DOHH2 (cell line): ENCODE results near the gene NID1.

Experiments used
- H3F3A ChIP-seq: fragments of 200-600 bp; sonication (generic), shearing (Covaris generic); 2 replicates; pipeline ENCODE4 v1.6.0; 2016; ENCODE audit warnings: antibody characterized with exemption, mild to moderate bottlenecking; ENCODE audit not compliant: control insufficient read depth, insufficient read depth
- H3K27ac ChIP-seq: fragments of 200-600 bp; sonication (generic); 2 replicates; pipeline ENCODE4 v1.5.1; 2014; ENCODE audit warnings: low read depth, mild to moderate bottlenecking, low read length, moderate library complexity
- H3K27me3 ChIP-seq: fragments of 200-600 bp; sonication (generic); 2 replicates; pipeline ENCODE4 v1.6.1; 2014; ENCODE audit warnings: mild to moderate bottlenecking, low read length, mixed read lengths; ENCODE audit not compliant: control insufficient read depth
- H3K36me3 ChIP-seq: fragments of 200-600 bp; sonication (generic); 2 replicates; pipeline ENCODE4 v1.6.1; 2014; ENCODE audit warnings: mild to moderate bottlenecking, low read length, moderate library complexity, mixed read lengths; ENCODE audit not compliant: control insufficient read depth
- H3K4me1 ChIP-seq: fragments of 200-600 bp; sonication (generic); 2 replicates; pipeline ENCODE4 v1.6.1; 2014; ENCODE audit warnings: mild to moderate bottlenecking, low read length, mixed read lengths; ENCODE audit not compliant: control insufficient read depth
- H3K4me2 ChIP-seq: fragments of 200-600 bp; sonication (generic); 2 replicates; pipeline ENCODE4 v1.6.0; 2014; ENCODE audit warnings: mild to moderate bottlenecking, low read length, moderate library complexity
- H3K4me3 ChIP-seq: fragments of 200-600 bp; sonication (generic); 2 replicates; pipeline ENCODE4 v1.5.1; 2014; ENCODE audit warnings: mild to moderate bottlenecking, low read length, mixed read lengths
- H3K79me2 ChIP-seq: fragments of 200-600 bp; sonication (generic); 2 replicates; pipeline ENCODE4 v1.6.1; 2014; ENCODE audit warnings: mild to moderate bottlenecking, low read length, mixed read lengths; ENCODE audit not compliant: control insufficient read depth
- H3K9me2 ChIP-seq: fragments of 200-600 bp; sonication (generic); replicated peaks from 2 replicates; pipeline ENCODE4 v1.6.1; 2014; ENCODE audit warnings: mild to moderate bottlenecking, low read length, mixed read lengths; ENCODE audit not compliant: control insufficient read depth
- H3K9me3 ChIP-seq: fragments of 200-600 bp; sonication (generic); 2 replicates; pipeline ENCODE4 v1.6.1; 2014; ENCODE audit warnings: antibody characterized with exemption, low read length, mixed read lengths; ENCODE audit not compliant: control insufficient read depth, insufficient read depth
- H4K20me1 ChIP-seq: fragments of 200-600 bp; sonication (generic); 2 replicates; pipeline ENCODE4 v1.6.0; 2014; ENCODE audit warnings: low read depth, mild to moderate bottlenecking, antibody characterized with exemption, low read length, moderate library complexity; ENCODE audit not compliant: control insufficient read depth, insufficient read depth
- EZH2phosphoT487 ChIP-seq: fragments of 200-600 bp; sonication (generic); IDR thresholded peaks from 2 replicates; pipeline ENCODE4 v1.6.1; 2017; ENCODE audit warnings: borderline replicate concordance, mild to moderate bottlenecking, antibody characterized with exemption, low read length, moderate library complexity, mixed read lengths
- TF ChIP-seq, protein P1 (sequence below): fragments of 200-600 bp; sonication (generic); IDR thresholded peaks from one replicate; pipeline ENCODE4 v1.5.1; 2014; ENCODE audit warnings: antibody characterized with exemption, mild to moderate bottlenecking, low read depth, low read length; ENCODE audit not compliant: poor library complexity, severe bottlenecking

Gene NID1

DNA sequence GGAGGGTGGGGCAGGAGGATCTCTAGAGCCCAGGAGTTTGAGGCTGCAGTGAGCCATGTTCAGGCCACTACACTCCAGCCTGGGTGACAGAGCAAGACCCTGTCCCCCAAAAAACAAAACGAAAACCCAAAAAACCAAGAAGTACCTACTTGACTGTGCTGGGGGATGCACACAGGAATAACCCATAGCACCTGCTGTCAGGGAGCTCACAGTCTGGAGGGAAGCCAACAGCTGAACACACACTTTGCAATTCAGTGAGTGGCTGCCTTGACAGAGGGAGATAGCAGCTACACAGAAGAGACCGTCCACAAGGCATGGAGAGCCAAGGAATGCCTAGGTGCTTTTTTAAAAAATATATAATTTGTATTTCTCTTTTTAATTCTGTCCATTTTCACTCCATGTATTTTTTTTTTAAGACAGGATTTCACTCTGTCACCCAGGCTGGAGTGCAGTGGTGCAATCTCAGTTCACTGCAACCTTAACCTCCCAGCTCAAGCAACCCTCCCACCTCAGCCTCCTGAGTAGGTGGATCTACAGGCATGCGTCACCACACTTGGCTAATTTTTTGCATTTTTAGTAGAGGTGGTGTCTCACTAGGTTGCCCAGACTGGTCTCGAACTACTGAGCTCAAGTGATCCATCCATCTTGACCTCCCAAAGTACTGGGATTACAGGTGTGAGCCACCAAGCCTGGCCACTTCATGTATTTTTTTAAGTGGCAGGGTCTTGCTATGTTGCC lies 68.7 kb downstream of the NID1 start:
- TF ChIP-seq, protein P1, sequence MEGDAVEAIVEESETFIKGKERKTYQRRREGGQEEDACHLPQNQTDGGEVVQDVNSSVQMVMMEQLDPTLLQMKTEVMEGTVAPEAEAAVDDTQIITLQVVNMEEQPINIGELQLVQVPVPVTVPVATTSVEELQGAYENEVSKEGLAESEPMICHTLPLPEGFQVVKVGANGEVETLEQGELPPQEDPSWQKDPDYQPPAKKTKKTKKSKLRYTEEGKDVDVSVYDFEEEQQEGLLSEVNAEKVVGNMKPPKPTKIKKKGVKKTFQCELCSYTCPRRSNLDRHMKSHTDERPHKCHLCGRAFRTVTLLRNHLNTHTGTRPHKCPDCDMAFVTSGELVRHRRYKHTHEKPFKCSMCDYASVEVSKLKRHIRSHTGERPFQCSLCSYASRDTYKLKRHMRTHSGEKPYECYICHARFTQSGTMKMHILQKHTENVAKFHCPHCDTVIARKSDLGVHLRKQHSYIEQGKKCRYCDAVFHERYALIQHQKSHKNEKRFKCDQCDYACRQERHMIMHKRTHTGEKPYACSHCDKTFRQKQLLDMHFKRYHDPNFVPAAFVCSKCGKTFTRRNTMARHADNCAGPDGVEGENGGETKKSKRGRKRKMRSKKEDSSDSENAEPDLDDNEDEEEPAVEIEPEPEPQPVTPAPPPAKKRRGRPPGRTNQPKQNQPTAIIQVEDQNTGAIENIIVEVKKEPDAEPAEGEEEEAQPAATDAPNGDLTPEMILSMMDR = no peak
- TF ChIP-seq EZH2phosphoT487 = no peak
- Histone ChIP-seq H3K27me3 (peaks cover 16% of the 10 kb centered on the region), H3F3A (no peaks in the 10 kb centered on the region), H3K27ac (no peak overlapping the region), H3K9me3 (no peaks in the 10 kb centered on the region), H3K4me2 (no peak overlapping the region), H3K4me1 (no peaks in the 10 kb centered on the region), H3K9me2 (no peaks in the 10 kb centered on the region), H4K20me1 (no peaks in the 10 kb centered on the region), H3K36me3 (no peaks in the 10 kb centered on the region), H3K79me2 (no peaks in the 10 kb centered on the region), H3K4me3 (no peak overlapping the region)

DNA sequence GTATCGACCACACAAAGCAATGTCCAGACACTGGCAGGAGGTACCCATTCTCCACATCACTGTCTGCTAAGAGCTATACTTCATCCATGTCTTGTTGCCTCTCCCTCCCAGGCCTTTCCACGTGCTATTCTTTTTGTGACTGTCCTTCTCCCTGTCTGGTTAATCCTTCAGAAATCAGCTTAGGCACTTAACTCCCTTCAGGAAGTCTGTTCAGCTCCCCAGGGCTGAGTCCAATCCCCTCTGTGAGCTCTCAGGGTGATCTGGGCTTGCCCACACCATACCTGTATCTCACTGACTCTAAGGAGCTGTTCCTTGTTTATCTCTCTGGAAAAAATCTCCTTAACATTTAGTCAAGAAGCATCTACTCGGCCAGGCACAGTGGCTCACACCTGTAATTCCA lies 69.4 kb downstream of the NID1 start:
- TF ChIP-seq, protein P1 = no peak
- TF ChIP-seq EZH2phosphoT487 = no peak
- H3K36me3 ChIP-seq = no peaks in the 10 kb centered on the region
- no peaks in the 10 kb centered on the region for H3K4me1 ChIP-seq
- no peak overlapping the region for H3K4me2 ChIP-seq
- H3K4me3 ChIP-seq = no peak overlapping the region
- no peaks in the 10 kb centered on the region for H4K20me1 ChIP-seq
- no peaks in the 10 kb centered on the region for H3K9me3 ChIP-seq
- no peak overlapping the region for H3K27ac ChIP-seq
- H3K9me2 ChIP-seq = no peaks in the 10 kb centered on the region
- peaks cover 15% of the 10 kb centered on the region for H3K27me3 ChIP-seq
- no peaks in the 10 kb centered on the region for H3F3A ChIP-seq
- H3K79me2 ChIP-seq = no peaks in the 10 kb centered on the region

GRCh38 chr1:235993652-235994051 lies 71.2 kb downstream of the NID1 start:
- Histone ChIP-seq H3K9me3 (no peaks in the 10 kb centered on the region), H3K27ac (no peak overlapping the region), H3K4me1 (no peaks in the 10 kb centered on the region), H3K79me2 (no peaks in the 10 kb centered on the region), H3K36me3 (no peaks in the 10 kb centered on the region), H3K4me2 (no peak overlapping the region), H3K4me3 (no peak overlapping the region), H3F3A (no peaks in the 10 kb centered on the region), H3K9me2 (no peaks in the 10 kb centered on the region), H4K20me1 (no peaks in the 10 kb centered on the region), H3K27me3 (peaks cover under 1% of the 10 kb centered on the region)
- TF ChIP-seq, protein P1 = no peak
- no peak for TF ChIP-seq EZH2phosphoT487
